NCI-H2107 treated with DMSO at 0.1 percent for 48 hours (cell line): Measurements from ENCODE around the gene MTURN.
"Not testable (repeated sequence)": the region's sequence is repeated elsewhere in the genome, so short reads cannot be mapped to it uniquely, and the experiment has no call there.

Experiments
- DNase-seq: peaks from one replicate; lab custom pipeline; 2025; ENCODE audit not compliant: unreplicated experiment; lab: John Stamatoyannopoulos, UW

Gene MTURN

DNA sequence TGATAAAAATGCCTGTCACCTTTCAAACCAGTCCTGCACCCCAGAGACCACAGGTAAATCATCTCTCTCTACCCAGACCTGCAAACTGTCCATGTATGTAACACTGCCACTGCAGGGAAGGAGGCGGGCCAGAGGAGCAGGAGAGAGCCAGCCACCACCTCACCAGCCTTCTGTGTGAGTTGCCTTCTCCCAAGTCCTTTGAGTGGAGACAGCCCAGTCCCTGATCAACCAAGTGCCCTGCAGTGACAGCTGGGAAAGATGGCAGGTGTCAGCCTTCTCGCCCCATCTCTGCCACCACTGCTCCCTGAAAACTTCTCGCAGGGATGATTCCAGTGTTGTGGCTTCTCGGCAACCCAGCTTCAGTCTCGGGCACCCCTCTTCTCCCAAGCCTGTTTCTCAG is 42.4 kb downstream of the MTURN start:
- no peak for DNase-seq

DNA sequence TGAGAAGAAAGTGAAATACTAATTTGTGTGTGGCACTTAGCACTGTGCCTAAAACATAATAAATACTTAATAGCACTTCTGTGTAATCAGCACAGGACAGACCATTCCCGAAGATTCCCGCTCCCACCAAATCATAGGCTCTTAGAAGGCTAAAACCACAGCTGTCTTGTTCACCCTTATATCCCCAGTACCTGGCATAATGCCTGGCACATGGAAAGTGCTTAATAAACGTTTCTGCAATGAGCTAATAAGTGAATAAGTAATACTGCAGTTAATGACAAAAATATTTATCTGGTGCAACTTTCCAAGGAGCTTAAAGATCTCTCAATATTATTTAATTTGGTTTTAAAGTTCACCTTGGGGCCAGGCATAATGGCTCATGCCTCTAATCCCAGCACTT is 43.2 kb downstream of the MTURN start:
- DNase-seq: no peak

GRCh38 chr7:30178748-30179436 is 44.1 kb downstream of the MTURN start:
- no peak for DNase-seq

- no peak for DNase-seq
Observed at GRCh38 chr7:30180718-30181117, 45.9 kb downstream of the MTURN start.

DNA sequence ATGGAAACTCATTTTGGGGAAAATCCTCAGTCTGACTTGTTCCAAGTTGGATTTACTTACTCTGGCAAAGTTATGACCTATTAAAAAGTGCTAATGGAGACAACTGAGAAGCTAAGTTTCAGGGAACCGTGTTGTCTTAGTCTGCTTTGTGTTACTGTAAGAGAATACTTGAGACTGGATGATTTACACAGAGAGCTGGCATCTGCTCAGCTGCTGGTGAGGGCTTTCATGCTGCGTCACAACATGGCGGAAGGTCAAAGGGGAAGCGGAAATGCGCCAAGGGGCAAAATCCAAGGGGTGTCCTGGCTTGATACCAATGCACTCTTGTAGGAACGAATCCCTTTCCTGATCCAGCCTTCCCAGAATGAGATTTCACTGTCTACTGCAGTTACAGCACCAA is 46.4 kb downstream of the MTURN start:
- no peak for DNase-seq

DNA sequence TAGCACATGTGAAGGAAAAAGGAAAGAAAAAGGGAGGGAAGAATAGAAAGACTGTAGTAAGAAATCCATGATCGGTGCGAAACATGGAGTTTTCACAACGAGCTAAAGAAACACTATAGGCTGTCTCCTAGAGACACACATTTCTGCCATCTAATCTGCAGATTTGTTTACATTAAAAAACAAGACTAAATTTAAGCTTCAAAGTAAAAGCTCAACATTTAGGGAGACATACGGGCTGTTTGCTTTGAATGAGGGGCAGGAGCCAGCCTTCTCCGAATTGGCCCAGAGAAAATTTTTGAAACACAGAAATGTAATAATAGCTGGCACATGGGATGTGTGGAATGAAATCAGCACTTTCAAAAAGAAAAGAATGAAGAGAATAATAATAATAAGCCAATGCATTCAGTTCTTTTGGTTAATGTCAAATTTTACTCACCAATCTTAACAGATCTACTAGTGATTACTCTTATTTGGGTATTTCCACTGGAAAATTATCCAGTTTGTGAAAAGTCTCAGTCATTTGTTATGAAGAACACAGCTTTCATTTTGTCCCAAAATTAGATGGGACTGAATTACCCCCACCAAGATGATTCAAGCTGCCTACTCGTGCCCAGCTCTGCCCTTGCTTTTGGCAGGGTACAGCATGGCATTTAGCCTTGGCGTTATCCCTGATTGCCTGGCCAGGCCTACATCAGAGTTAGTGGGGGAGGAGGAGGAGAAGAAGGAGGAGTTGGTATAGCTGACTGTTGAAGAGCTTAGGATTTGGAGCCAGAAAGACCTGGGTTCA is 47.1 kb downstream of the MTURN start:
- DNase-seq: no peak

GRCh38 chr7:30182814-30183213 is 48.0 kb downstream of the MTURN start:
- DNase-seq: no peak

- DNase-seq: no peak
Observed at GRCh38 chr7:30183749-30184369, 49.1 kb downstream of the MTURN start.

GRCh38 chr7:30184791-30185487 is 50.2 kb downstream of the MTURN start:
- no peak for DNase-seq

DNA sequence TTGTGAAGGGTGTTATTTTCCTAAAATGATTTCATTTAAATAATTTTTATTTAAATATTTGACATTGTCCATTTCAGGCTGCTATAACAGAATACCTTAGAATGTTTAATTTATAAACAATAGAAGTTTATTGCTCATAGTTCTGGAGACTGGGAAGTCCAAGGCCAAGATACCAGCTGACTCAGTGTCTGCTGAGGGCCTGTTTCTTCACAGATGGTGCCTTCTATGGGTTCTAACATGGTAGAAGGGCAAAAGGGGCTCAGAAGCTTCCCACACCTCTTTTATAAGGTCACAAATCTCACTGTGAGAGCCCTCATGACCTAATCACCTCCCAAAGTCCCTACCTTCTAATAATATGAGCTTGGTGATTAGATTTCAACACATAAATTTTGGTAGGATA is 50.7 kb downstream of the MTURN start:
- no peak for DNase-seq

- DNase-seq: no peak
Observed at GRCh38 chr7:30186725-30187124, 51.9 kb downstream of the MTURN start.

GRCh38 chr7:30187513-30187912 is 52.7 kb downstream of the MTURN start:
- DNase-seq: no peak

- not testable (repeated sequence) for DNase-seq
Observed at GRCh38 chr7:30188381-30188780, 53.6 kb downstream of the MTURN start.

GRCh38 chr7:30188811-30189210 is 54.0 kb downstream of the MTURN start:
- DNase-seq: no peak

DNA sequence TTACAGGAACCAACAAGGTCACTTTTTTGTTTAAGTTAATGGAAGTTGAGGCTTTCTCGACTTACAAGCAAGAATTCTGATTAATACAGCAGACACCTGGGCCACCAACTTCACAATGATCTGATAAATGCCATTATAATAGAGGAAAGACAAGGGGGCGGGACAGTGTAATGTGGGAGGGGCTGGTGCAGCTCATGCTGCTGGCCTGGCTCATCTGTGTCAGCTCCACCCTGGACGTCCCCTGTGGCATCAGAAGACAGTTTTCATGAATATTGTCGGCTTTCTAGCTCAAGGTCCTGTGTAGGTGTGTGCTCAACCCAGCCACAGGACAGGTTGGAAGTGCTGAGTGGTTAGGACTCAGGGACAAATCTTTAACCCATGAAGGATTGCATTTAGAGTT is 57.0 kb downstream of the MTURN start:
- no peak for DNase-seq

- no peak for DNase-seq
Observed at GRCh38 chr7:30193336-30193943, 58.7 kb downstream of the MTURN start.

DNA sequence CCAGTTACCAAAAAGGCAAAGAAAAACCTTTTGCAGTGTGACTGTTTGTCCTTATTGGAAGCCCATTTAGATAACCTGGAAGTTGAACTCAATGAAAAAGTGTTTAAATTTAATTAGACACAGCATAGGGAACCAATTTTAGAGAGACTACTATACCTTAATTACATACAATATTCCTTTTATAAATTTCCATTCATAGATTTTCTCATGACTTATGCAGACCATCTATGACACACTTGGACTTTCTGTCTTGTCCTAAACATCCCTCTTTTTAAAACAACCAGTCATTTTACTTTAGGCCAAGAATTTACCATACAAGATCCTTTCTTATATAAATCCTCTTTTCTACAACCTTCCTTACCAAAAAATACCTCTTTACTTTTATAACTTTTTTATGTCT is 61.6 kb downstream of the MTURN start:
- DNase-seq: no peak

GRCh38 chr7:30197438-30197837 is 62.7 kb downstream of the MTURN start:
- DNase-seq: no peak

- DNase-seq: no peak
Observed at GRCh38 chr7:30199271-30199670, 64.5 kb downstream of the MTURN start.

GRCh38 chr7:30200591-30200990 is 65.8 kb downstream of the MTURN start:
- DNase-seq: no peak

GRCh38 chr7:30201161-30201666 is 66.4 kb downstream of the MTURN start:
- no peak for DNase-seq
